Lung (tissue), 12 donors: ENCODE results near the gene MAMDC4. TPM values are rescaled to one million over a fixed set of nuclear protein-coding genes. Genes with fewer than 3 reads are reported as not detected.

ENCODE experiments used
- ATAC-seq: fragments of 200-7000 bp; cut with Tn5 transposase; one replicate; pipeline ENCODE4 v1.9.1; 2020; ENCODE audit warnings: moderate number of reproducible peaks; ENCODE audit not compliant: insufficient read depth, low FRiP score
- DNase-seq, 3 donors: peaks; one replicate each; pipeline ENCODE4 v3.0.0-alpha.2; 2013 to 2017
- H3K27ac ChIP-seq, 2 donors: one replicate each; pipeline ENCODE4 v1.5.1; 2013; ENCODE audit warnings: mild to moderate bottlenecking in 2 of 2, moderate library complexity in 2 of 2, control low read depth in 1 of 2, inconsistent platforms in 1 of 2, low read depth in 1 of 2, low read length in 1 of 2
- H3K27me3 ChIP-seq, 3 donors: one replicate each; pipeline ENCODE4 v1.5.1; 2013; ENCODE audit warnings: low read length in 2 of 3; ENCODE audit not compliant: control insufficient read depth in 3 of 3, insufficient read depth in 3 of 3
- H3K36me3 ChIP-seq, 4 donors: one replicate each; pipeline ENCODE4 v1.5.1; 2013; ENCODE audit warnings: low read length in 4 of 4, mild to moderate bottlenecking in 1 of 4, moderate library complexity in 1 of 4; ENCODE audit not compliant: control insufficient read depth in 4 of 4, insufficient read depth in 4 of 4
- H3K4me1 ChIP-seq, 5 donors: one replicate each; pipeline ENCODE4 v1.5.1; 2013; ENCODE audit warnings: low read length in 5 of 5, mild to moderate bottlenecking in 2 of 5, moderate library complexity in 1 of 5; ENCODE audit not compliant: control insufficient read depth in 5 of 5, insufficient read depth in 5 of 5
- H3K4me3 ChIP-seq: one replicate; pipeline ENCODE4 v1.5.1; 2013; ENCODE audit warnings: mild to moderate bottlenecking, control low read depth, moderate library complexity
- H3K9ac ChIP-seq, 2 donors: one replicate each; pipeline ENCODE4 v1.5.1; 2013; ENCODE audit warnings: low read length in 2 of 2, control low read depth in 1 of 2; ENCODE audit not compliant: insufficient read depth in 1 of 2
- H3K9me3 ChIP-seq, 4 donors: one replicate each; pipeline ENCODE4 v1.5.1; 2013; ENCODE audit warnings: low read length in 3 of 4, mild to moderate bottlenecking in 1 of 4, moderate library complexity in 1 of 4; ENCODE audit not compliant: control insufficient read depth in 4 of 4, insufficient read depth in 3 of 4
- CTCF ChIP-seq: IDR thresholded peaks from 2 replicates; pipeline ENCODE4 v1.5.1; 2012; ENCODE audit warnings: mild to moderate bottlenecking; ENCODE audit errors: control extremely low read depth, extremely low read depth
- WGBS, 2 donors: extraction: QIAGEN DNeasy Blood & Tissue Kit; methylation state at CpG; one replicate each; pipeline ENCODE4 v1.1.7; 2013; 5-methylcytosine and 5-hydroxymethylcytosine counted together
- polyA plus RNA-seq, 2 donors: library from polyadenylated mRNA; stranded (reverse); fragments of 200-250 nt; gene quantifications; one replicate each; pipeline ENCODE4 v1.2.1, GENCODE V29; 2013
- total RNA-seq, 2 donors: library from RNA; depleted of rRNA in 1 of 2; stranded (reverse); fragments of >200 nt in 1 of 2; gene quantifications; one replicate each; pipeline ENCODE4 v1.2.1, GENCODE V29; 2014 to 2021
- donor health status: control.
- donor health status: control.
- donor health status: Bipolar disorder and iron deficiency.
- donor health status: healthy.
- donor health status: DM: yes; HTN: yes; CAD: no.

Gene MAMDC4
- total and polyA plus RNA-seq, 4 donors = 5.6 to 13.2 (median 7.1) TPM

GRCh38 chr9:136901516-136902258 is 49.5 kb downstream of the MAMDC4 start:
- DNase-seq (peak in 2 of 3 donors; percentile 19 to 29), ATAC-seq (peak; percentile 29)
- Histone ChIP-seq H3K4me1 (peaks cover 0 to 17% (median 3%) of the 10 kb centered on the region in 5 donors), H3K9me3 (no peaks in the 10 kb centered on the region), H3K9ac (no peak overlapping the region), H3K36me3 (peaks cover 0 to 22% (median 10%) of the 10 kb centered on the region in 4 donors), H3K4me3 (no peak overlapping the region), H3K27me3 (no peaks in the 10 kb centered on the region), H3K27ac (peak overlapping the region; percentile 62 to 94)
- no peak for TF ChIP-seq CTCF
- 39 to 59% methylated on average over 20 of the region's 20 CpGs for WGBS, 2 donors

- no peak for TF ChIP-seq CTCF
- H3K27ac ChIP-seq = peak overlapping the region; percentile 78 to 94
- ATAC-seq = peak; percentile 78
- DNase-seq = peak; percentile 40 to 55 (median 45)
- H3K9ac ChIP-seq = no peak overlapping the region
- no peaks in the 10 kb centered on the region for H3K9me3 ChIP-seq
- WGBS, 2 donors = 30 to 52% methylated on average over 15 of the region's 15 CpGs
- peaks cover 0 to 17% (median 3%) of the 10 kb centered on the region in 5 donors for H3K4me1 ChIP-seq
- H3K27me3 ChIP-seq = no peaks in the 10 kb centered on the region
- peaks cover 0 to 25% (median 12%) of the 10 kb centered on the region in 4 donors for H3K36me3 ChIP-seq
- H3K4me3 ChIP-seq = no peak overlapping the region
Observed at GRCh38 chr9:136902259-136902821, 50.2 kb downstream of the MAMDC4 start.

GRCh38 chr9:136903041-136903554 is 51.0 kb downstream of the MAMDC4 start:
- H3K9me3 ChIP-seq = no peaks in the 10 kb centered on the region

More at GRCh38 chr9:136903041-136903554, 51.0 kb downstream of the MAMDC4 start:
- ATAC-seq = no peak
- no peak for TF ChIP-seq CTCF
- 61 to 81% methylated on average over 12 of the region's 12 CpGs for WGBS, 2 donors
- peak overlapping the region; percentile 73 to 78 for H3K27ac ChIP-seq
- no peak overlapping the region for H3K9ac ChIP-seq
- no peak overlapping the region for H3K4me3 ChIP-seq
- peaks cover 0 to 25% (median 16%) of the 10 kb centered on the region in 4 donors for H3K36me3 ChIP-seq
- DNase-seq = peak; percentile 31 to 42 (median 39)
- peaks cover 0 to 17% (median 3%) of the 10 kb centered on the region in 5 donors for H3K4me1 ChIP-seq
- H3K27me3 ChIP-seq = no peaks in the 10 kb centered on the region
